ENCODE results near the gene TMEM256.
"Not testable (repeated sequence)": the region's sequence is repeated elsewhere in the genome, so short reads cannot be mapped to it uniquely, and the experiment has no call there.

The TMEM256 gene

GRCh38 chr17:7380855-7381683 is 22.8 kb downstream of the TMEM256 start, which contains the start of gene TNK1:
Gene TNK1 (plus strand): TSS chr17:7381089. CDS start chr17:7382927, 1,838 bp downstream.
- DNase-seq: no peak

- DNase-seq: peak; percentile 10
Measured at GRCh38 chr17:7380321-7380720, 23.6 kb downstream of the TMEM256 start.

DNA sequence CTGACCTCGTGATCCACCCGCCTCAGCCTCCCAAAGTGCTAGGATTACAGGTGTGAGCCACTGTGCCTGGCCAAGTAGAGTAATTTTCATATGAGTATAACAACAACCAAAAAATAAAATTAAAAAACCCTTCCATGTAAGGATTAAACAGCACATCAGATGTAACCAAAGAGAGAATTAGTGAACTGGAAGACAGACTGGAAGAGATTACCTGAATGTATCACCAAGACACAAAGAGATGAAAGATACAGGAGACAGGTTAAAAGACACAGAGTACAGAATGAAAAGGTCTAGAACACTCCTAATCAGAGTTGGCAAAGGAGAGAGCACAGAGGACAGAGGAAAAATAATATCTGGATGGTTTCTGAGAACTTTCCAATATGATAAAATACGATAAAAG is 24.8 kb downstream of the TMEM256 start:
- DNase-seq: no peak

DNA sequence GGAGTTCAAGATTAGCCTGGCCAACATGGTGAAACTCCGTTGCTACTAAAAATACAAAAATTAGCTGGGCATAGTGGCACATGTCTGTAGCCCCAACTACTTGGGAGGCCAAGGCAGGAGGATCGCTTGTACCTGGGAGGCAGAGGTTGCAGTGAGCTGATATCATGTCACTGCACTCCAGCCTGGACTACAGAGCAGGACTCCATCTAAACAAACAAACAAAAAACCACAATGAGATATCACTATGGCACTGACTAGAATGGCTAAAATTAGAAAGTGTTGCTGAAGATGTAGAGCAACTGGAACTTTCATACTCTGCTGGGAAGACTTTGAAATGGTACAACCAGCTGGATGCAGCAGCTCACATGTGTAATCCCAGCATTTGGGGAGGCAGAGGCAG is 29.5 kb downstream of the TMEM256 start:
- DNase-seq: no peak

DNA sequence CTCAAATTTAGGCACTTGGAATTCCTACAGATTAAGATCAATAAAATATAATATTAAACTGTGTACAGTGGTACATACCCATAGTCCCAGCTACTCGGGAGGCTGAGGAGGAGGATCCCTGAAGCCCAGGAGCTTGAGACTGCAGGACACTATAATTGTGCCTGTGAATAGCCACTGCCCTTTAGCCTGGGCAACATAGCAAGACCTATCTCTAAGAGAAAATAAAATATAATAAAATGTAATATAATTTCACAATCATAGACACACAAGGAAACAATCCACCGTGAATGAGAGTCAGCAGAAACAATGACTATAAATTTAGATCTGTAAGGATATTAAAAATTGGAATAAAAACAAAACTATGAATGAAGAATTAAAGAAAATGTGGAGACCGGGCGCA is 33.0 kb downstream of the TMEM256 start:
- DNase-seq: no peak

GRCh38 chr17:7369825-7370224 is 34.1 kb downstream of the TMEM256 start:
- no peak for DNase-seq

GRCh38 chr17:7368599-7368994 is 35.3 kb downstream of the TMEM256 start:
- DNase-seq: not testable (repeated sequence)

GRCh38 chr17:7367918-7368598 is 35.8 kb downstream of the TMEM256 start:
- no peak for DNase-seq

DNA sequence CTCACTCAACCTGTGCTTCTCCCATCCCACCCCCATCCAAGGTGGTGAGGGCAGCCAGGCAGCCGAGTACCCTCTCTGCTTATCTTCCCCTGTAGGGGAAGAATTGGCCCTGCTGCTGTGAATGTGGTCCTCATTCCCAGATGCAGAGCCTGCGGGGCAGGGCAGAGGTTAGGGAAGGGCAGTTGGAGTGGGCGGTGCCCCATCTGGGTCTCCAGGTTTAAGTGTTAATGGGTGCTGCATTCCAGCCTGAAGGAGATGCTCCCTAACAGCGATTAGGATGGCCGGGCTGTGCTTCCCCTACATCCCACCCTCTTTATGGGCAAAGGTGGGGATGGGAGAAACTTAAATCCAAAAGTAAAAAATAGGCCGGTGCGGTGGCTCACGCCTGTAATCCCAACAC is 36.8 kb downstream of the TMEM256 start:
- DNase-seq: no peak

GRCh38 chr17:7365963-7366362 is 37.9 kb downstream of the TMEM256 start:
- DNase-seq: not testable (repeated sequence)

DNA sequence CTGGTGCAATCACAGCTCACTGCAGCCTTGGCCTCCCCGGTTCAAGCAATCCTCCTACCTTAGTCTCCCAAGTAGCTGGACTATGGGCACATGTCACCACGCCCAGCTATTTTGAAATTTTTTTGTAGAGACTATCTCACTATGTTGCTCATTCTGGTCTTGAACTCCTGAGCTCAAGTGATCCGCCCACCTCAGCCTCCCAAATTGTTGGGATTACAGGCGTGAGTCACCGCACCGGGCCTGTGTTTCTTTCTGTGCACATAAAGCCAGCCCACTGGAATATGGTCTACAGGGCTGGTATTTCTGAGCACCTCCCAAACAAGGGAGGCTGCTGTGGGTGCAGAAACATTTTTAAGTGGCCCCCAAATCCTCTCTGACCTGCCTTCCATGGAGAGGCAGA is 40.6 kb downstream of the TMEM256 start:
- peak; percentile 15 for DNase-seq

- DNase-seq: no peak
Measured at GRCh38 chr17:7361906-7362305, 42.0 kb downstream of the TMEM256 start.

- no peak for DNase-seq
Measured at GRCh38 chr17:7357381-7357780, 46.5 kb downstream of the TMEM256 start.

DNA sequence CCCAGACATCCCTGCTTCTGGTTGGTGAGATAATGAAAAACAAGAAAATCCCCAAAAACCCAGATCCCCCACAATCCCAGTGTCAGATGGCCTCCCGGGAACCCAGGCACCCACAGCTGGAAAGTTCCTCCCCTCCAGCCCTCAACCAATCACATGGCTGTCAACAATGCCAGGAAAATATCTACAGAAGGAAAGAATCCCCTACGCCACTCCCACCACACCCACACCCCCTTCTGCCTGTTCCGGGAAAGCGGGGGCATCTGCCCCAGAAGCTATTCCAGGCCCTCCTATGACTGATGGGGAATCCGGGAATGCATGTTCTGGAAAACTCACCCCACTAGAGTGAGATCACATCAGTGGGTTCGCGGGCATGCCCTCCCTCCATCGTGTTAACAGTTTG is 47.1 kb downstream of the TMEM256 start:
- no peak for DNase-seq

GRCh38 chr17:7356072-7356549 is 47.8 kb downstream of the TMEM256 start:
- DNase-seq: peak; percentile 77

DNA sequence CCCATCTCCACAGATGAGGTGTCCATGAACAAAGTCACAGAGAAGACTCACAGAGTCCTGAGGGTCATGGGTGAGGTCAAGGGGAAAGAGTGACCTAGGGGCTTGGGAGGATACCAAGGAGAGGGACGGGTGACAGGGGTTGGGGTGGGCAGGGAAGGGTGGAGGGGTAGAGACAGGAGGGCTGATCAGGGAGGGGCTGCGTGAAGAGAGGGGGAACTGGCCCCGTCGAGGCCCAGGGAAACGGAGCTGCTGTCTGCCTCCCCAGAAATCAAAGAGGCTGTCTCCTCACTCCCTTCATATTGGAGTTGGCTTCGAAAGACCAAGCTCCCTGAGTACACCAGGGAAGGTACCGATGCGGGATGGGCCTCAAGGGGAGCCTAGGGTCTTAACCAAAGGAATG is 48.3 kb downstream of the TMEM256 start:
- no peak for DNase-seq

DNA sequence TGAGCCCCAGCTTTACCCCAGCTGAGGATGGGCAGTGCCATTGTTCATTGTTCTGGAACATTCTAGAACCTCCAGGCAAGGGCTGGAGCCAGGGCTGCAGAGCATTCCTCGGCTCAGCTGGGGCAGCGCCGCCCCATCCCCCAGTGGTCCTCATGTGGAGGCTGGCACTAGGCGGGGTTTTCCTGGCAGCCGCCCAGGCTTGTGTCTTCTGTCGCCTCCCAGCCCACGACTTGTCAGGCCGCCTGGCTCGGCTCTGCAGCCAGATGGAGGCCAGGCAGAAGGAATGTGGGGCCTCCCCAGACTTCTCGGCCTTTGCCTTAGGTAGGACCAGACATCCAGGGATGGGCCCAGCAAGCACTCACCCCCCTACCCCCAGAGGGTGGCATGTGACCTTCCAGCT is 48.8 kb downstream of the TMEM256 start, which contains the start of gene TMEM95:
Gene TMEM95, plus strand, starts transcription at position 104 of the 400 bp plus-strand sequence. Its CDS starts 49 bp downstream, at position 153.
- no peak for DNase-seq

DNA sequence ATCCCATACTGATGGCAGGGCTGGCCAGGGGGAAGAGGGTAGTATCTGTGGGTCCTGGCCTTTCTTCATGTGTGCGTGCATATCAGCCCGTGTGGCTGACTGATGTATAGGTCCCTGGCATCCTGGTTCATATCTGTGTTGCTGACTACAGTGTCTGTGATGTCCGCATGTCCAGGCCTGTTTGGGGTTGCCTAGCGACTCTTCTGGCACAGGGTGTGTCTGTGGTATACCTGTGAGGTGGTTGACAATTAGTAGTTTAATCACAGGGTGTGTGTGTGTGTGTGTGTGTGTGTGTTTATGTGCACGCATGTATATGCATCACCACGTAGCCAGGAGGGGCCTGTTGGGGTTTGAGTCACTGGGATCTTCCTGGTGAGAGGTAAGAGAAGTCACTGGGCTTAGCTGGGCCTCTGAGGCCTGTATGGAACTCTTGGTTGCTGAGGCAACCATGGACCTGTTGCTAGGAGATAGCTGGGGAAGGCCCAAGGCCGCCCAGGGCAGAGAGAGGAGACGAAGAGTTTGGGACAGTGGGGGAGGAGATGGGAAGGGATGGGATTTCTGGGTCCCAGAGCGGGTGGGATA is 49.5 kb downstream of the TMEM256 start:
- no peak for DNase-seq
